T-helper 2 cell treated with Interferon-gamma antibody and Interleukin-4, amounts not matched to agents 100 ng/mL and 5 ng/mL, for 36 hours (primary cell): ENCODE measurements around the gene NKD2. TPM values are rescaled to one million over a fixed set of nuclear protein-coding genes. Genes with fewer than 3 reads are reported as not detected.

ENCODE experiments used
- intact Hi-C: fragments of 100-400 bp; cut with micrococcal nuclease; formaldehyde crosslinking; loops from one replicate; pipeline ENCODE4 v1.15.1; 2023
- total RNA-seq: library from RNA; stranded (reverse); gene quantifications from 2 replicates; pipeline ENCODE4 v1.2.3, GENCODE V29; 2022

NKD2 gene
- total RNA-seq, 1 donor from 2014 or later = 34.4 TPM

DNA sequence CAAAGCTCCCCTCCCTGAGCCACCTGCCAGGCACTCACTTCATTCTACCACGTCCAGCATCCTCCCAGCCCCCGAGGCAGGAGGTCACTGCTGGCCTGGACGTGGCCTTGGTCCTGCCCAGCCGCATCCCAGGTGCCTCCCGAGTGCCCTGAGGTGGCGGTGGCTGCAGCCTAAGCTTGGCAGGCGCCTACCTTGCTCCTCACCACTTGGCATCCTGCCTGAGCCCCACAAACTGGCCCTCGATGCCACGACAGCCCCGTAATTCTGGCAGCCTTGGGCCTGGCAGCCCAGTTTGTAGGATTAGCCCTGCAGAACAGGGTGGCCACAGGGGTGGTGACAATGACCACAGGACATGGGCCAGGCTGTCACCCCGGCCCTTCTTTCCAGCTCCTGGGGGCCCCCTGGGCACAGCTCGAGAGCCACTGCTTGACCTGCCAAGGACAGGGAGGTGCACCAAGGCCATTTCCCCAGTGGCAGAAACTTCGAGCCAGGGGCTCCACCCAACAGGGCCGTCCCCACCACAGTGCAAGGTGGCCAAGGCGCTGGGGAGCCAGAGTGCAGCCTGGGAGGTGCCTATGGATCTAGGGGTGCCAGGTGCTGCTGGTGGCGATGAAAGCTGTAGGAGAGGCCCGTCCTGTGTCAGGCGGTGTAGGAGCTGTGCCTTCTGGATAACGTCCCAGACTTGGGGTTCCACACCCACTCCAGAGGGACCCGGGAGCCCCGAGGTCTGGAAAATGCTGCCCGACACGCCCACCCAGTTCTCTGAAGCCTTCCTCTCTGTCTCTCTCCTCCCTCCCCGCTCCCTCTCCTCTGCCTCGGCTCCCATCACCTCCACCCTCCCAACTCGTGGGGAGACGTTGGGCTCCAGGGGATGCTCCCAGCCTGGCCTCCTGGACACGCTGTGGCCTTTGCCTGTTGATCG is 18.4 kb downstream of the NKD2 start:
- intact Hi-C loops = no loop called here

DNA sequence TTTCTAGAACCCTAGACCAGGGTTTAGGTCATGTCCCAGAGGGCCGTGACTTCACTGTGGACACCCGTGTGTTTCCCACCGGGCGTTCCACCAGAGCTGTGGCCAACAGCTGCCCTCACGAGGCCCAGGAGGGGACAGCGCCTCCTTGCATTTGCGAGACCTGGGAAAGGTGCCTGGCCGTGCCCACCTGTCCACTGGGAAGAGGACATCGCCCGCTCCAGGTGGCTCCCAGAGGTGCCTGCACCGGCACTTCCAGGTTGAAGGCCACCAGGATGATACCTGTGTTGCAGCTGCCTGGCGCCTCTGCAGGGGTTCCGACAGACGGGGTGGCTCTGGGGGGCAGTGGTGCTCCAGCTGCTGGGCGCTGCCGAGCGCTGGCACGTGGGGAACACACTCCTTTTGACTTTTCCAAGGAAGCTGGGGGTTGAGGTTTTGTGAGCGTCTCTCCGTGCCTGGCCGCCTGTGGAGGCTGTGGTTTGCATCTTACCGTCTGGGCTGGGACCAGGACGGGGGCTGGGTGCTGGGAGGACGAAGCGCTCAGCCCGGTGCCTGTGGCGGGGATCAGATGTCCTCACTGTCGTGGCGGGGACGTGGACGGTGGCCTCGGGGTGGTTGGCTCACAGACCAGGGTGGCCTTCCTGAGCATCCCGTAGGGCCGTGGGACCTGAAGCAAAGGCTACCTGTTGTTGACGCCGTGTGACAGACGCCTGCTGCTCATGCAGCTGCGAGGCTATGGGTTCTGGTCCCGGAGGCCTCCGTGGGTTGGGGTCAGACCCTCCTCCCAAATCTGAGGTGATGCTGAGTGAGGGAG is 19.2 kb downstream of the NKD2 start:
- intact Hi-C loops = no loop called here

DNA sequence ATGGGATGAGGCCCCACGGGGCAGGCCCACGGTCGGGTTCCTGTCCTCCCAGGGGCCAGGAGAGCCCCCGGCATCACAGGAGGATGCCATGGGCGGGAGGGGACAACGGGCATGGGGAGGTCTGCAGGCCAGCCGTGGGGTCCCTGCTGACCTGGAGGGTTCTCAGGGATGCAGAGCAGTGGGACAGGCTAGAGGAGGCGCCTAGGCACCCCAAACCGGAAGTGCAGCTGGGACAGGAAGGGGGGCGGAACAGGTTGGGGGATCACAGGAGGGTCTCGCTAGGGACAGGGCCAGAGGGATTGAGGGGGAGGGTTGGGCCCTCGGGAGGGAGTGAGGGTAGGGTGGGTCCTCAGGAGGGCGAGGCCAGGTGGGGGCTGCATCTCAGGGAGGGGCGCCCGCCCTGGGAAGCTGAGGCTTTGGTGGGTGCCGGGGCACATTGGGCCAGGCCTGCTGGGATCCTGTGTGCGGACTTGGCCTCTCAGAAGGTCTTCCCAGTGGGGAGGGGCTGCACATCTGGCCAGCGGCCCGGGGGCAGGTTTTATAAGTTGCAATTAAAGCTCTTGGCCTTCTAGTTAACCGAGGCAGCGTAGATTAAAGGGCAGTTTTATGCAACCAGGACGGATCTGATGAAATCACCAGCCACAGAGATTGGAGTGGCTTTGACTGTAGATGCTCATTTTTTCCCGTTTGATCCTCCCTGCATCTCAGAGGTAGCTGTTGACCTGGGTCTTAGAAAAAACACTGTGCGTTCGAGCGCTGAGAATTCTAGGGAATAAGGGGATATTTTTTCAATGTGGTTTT is 20.1 kb downstream of the NKD2 start:
- intact Hi-C loops = no loop called here

DNA sequence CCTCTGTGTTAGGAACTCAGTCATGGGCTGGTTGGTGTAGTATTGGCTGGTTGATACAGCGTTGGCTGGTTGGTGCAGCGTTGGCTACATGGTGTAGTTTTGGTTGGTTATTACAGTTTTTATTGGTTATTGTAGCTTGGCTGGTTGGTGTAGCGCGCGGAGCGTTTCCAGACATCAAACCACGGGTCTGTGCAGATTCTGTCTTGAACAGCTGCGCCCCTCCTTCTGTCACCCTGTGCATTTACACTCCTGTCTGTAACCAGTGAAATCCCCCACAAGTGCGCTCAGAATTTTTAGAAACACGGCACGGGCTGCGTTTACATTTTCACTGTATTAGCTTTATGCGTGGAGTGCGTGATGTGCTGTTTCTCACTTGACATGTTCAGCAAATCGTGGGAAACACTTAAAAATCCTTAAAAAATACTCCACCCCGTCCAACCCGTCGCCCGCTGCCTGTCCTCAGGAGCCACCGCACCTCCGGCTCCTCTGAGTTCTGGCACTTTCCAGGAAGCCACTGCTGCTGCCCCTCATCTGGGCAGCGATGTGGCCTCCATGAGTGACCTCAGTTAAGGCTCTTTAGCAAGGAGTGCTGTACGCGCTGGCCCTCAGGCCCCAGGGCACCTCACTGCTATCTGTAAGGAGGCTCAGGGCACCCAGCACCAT is 20.8 kb downstream of the NKD2 start:
- intact Hi-C loops = no loop called here

DNA sequence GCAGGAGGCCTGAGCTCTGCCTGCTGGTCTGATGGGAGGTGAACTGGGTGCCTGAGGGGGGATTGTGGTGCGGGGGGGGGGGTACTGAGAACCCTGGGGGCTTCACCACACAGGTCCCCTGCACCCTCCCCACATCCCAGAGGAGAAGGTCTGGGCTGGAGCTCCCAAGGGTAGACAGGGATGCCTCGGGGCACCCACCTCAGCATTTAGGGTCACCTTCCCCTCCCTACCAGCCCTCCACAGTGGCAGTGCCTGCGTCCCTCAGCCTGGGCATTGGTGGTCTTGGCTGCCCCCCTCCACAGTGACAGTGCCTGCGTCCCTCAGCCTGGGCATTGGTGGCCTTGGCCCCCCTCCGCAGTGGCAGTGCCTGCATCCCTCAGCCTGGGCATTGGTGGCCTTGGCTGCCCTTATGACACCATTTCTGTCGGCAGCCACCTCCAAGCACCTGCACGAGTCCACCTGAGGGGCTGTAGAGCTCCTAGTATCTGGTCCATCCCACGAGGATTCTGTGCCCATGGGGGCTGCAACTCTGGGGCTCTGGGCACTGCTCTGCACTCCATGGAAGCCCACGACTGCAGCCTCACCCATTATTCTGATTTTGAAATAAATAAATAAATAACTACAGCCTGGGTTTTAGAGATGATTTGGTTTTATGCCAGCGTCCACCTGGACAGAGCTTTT is 21.5 kb downstream of the NKD2 start:
- intact Hi-C loops = no loop called here

DNA sequence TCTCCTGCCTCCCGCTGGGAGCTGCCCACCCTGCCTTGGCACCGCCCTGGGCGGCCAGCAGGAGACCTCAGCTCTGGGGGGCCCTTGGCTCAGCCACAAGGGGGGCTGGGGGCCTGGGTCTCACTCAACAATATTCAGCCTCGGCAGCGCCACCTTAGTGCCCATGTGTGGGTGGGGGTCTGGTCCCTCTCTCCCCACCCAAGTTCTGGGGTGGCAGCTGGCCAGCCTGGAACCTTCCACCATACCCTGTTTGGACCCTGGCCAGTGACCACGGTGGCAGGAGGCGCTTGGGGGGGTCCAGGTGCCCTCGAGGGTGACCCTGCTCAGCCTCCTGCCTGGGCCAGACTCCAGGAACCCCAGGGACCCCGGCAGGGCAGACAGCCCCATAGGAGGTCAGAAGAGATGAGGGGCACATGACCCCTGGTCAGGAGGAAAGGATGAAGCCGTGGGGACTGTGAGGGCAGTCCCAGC is 22.2 kb downstream of the NKD2 start:
- intact Hi-C loops = no loop called here

DNA sequence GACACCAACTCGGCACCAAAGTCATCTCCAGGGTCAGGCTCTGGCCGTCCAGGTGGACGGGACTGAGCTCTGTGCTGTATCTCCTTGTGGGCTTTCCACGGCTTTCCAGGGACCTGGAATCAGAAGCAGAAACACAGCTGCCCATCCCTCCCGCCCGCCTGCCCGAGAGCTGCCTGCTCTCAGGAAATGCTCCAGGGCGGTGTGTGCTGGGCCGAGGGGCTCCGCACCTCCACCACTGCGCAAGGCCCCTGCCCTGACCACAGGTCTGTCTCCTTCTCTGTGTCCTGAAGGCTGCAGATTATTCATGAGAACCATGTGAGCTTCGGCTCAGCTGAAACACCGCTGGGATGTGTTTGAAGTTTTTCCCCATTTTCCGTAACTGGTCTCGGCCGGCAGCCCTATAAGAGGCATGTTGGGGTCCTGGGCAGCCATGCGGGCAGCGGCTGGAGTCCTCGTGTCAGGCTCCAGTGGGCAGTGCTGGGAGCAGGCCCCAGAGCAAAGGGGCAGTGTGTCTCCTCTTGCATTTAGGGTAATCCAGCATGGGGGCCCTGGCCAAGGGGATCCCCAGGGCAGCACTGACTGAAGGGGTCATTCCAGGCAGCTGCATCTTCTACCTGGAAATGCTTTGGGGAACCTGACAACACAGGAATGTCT is 22.8 kb downstream of the NKD2 start:
- intact Hi-C loops = no loop called here

DNA sequence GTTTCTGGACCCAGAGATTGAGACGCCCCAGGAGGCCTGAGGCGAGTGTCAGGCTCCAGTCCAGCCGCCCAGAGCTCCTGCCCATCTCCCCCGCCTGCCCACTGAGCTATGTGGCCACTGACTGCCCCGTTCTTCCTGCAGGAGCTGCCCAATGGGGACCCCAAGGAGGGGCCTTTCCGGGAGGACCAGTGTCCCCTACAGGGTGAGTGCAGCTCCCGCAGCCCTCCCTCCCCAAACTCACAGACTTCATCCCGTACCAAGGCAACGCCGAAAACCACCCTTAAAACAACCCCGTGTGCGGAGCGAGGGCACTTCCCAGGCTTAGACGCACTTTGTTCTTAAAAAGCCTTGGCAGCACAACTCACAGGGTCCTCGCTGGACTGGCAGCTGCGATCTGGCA is 23.4 kb downstream of the NKD2 start:
- intact Hi-C loops = no loop called here

DNA sequence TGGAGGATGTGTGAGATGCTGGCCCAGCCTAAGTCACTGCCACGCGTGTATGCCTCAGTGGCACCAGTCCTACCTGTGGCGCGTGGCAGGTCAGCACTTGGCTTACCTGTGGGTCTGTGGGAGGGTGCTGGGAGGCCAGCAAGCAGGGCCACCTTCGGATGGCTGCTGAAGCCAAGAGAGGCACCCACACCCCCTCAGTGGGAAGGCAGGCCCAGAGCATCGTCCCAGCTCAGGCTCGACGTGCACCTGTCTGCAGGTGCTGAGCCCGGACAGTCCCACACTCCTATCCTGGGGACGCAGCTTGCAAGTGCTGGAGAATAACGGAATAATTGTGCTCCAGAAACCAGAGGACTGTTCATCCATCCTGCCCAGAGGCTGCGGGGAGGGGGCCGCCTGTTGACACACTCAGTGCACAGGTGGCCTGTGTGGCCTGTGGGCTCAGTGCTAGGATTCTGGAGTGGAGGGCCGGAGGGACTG is 24.0 kb downstream of the NKD2 start:
- intact Hi-C loops = no loop called here

DNA sequence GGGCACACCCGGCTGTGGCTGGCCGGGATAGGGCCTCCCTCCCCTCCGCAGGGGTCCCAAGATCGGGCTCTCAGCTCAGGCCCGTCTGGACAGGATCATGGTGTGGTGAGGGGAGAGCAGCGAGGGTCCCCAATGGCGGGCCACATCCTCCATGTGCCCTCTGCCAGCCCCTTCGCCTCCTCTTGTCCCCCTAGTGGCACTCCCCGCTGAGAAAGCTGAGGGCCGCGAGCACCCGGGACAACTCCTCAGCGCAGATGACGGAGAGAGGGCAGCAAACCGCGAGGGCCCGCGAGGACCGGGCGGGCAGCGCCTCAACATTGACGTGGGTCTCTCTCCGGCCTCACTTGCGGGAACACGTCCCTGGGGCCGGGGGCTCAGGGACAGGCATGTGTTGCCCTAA is 24.6 kb downstream of the NKD2 start:
- intact Hi-C loops = no loop called here

DNA sequence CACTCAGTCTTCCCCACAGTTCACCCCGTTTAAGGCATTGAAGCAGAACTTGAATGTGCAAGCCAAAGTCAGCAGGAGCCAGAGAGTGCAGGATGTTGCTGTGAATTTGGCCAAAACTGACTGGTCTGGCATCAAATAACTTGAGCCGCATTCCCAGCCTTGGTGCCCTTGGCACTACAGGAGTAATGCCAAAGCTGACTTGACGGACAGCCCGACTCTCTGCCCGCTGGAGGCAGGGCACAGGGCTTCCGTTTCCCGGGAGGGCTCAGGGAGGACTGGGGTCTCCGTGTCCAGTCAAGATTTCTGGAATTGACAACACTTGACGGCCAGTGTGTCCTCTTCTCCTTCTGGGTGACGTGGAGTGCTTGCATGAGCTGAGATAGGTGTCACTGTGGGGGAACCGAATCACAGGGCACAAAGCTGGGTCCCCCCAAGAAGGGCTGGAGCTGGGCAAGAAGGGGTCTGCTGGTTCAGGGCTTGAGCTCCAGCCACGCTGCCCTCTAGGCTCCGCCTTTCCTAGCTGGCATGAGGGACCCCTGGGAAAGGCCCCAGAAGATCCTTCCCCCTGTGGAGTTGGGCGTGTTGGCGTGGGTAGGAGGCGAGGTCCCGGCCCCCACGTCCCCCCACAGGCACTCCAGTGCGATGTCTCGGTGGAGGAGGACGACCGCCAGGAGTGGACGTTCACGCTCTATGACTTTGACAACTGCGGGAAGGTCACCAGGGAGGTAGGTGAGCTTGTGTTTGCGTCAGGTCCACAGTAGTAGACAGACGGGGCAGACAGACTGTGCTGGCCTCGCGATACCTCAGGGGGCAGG is 25.2 kb downstream of the NKD2 start:
- intact Hi-C loops = no loop called here

DNA sequence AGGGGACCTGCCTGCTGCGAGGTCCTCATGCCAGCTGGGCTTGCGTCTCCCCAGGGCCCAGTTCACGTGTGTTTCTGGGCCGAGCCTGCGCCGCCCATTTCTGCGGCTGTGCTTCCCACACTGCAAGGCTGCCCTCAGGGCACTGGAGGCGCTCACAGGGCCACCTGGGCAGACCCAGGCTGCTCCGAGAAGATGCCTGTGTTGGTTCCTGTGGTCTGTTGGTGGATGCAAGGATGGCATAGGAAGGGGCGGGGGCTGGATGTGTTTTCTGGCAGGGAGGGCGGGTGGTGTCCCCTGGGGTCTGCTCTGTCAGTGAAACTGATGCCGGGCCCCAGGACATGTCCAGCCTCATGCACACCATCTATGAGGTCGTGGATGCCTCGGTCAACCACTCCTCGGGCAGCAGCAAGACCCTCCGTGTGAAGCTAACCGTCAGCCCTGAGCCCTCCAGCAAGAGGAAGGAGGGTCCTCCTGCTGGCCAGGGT is 25.9 kb downstream of the NKD2 start:
- intact Hi-C loops = no loop called here

DNA sequence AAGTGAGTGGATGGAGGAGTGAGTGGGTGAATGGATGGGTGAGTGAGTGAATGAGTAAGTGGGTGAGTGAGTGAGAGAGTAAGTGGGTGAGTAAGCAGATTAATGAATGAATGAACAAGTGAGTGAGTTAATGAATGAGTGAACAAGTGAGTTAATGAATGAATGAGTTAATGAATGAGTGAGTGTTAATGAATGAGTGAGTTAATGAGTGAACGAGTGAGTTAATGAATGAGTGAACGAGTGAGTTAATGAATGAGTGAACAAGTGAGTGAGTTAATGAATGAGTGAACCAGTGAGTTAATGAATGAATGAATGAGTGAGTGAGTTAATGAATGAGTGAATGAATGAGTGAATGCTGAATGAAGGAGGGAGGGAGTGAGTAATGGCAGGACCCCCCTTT is 26.4 kb downstream of the NKD2 start:
- intact Hi-C loops = no loop called here

DNA sequence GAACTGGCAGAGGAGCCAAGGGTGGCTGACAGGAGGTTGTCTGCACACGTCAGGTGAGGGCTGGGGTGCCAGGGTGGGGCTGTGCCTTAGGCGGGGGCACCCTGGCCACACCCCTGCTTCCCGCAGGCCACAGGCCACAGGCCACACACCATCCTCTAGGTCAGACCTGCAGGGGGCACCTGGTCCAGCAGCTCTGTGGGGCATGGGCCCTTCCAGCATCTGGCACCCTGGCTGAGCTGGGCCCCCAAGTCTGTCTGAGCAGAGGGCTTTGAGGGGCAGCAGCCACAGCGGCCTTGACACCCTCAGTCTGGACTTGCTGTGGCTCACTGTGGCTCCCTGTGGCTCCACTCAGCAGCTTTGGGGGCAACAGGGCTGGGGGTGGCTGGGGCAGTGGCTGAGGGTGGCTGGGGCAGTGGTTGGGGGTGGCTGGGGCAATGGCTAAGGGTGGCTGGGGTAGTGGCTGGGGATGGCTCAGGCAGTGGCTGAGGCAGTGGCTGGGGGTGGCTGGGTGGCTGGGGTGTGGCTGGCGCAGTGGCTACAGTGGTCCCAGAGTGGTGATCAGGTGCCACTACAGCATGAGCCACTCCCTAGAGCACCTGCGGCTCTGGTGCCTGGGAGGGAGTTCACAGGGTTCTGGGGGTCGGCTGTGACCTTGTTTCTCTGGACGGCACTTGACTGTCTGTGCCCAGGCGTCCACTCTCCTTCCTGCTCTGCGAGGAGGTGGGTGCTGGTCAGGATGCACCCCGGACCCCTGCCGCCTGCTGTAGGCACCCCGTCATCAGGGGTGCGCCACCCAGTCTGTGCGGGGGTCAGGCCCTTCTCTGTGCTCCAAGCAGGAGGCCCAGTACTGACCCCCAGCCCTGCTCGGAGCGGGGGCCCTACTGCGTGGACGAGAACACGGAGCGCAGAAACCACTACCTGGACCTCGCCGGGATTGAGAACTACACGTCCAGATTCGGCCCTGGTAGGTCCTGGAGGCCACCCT is 27.1 kb downstream of the NKD2 start:
- intact Hi-C loops = no loop called here

DNA sequence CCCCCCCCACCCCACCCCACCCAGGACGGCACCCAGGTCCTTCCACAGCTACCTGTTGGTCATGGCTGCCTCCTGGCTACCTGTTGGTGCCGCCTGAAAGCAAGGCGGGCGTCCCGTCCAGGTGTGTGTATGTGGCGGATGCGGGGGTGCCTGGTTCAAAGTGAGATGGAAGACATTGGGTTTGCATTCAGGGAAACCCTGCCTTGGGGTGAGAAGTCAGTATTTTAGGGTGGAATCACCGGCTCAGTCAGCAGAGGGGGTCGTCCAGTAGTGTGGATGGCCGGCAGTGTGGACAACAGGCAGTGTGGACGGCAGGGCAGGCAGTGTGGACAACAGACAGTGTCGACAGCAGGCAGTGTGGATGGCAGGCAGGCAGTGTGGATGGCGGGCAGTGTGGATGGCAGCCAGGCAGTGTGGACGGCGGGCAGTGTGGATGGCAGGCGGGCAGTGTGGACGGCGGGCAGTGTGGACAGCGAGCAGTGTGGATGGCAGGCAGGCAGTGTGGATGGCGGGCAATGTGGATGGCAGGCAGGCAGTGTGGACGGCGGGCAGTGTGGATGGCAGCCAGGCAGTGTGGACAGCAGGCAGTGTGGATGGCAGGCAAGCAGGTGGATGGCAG is 28.0 kb downstream of the NKD2 start:
- intact Hi-C loops = no loop called here

DNA sequence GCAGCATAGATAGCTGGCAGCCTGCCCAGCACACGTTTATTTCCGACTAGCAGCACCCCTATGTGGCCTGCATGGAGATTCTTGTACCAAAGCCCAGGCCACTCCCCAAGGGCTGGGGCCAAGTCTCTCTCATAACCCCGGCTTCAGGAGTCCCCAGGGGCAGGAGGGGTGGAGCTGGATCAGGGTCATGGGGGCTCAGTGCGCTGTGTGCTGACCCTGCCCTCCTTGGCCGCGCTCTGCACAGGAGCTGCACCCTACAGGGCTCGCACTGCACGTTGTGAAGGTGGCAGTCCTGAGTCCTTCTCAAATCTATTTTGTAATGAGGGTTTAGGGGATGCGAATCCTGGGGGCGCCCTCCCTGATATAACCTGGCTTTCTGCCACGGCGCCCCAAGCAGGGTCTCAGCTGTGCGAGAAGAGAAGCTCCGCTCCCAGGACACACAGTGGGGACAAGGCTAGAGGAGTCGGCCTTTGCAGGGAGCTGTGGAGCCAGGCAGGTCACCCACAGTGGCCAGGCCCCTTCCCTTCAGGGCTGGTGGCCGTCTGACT is 28.6 kb downstream of the NKD2 start:
- intact Hi-C loops = no loop called here
